ENCODE measurements around the gene VIPR2.

- TF ChIP-seq POLR2A (IDR thresholded peaks at IDR 0.05) (no peak), CTCF (IDR thresholded peaks at IDR 0.05) (no peak)
These were observed 137.2 kb downstream of the VIPR2 start for GRCh38 chr7:159007364-159007995.
